NCI-H2171 treated with DMSO at 0.1 percent for 48 hours (cell line): Measurements from ENCODE around the gene ATP6V0E2.
"Not testable (repeated sequence)": the region's sequence is repeated elsewhere in the genome, so short reads cannot be mapped to it uniquely, and the experiment has no call there.

Experiments used
- DNase-seq: peaks from one replicate; lab custom pipeline; 2025; lab: John Stamatoyannopoulos, UW

The ATP6V0E2 gene

GRCh38 chr7:149873074-149873969, at the start of gene ATP6V0E2:
Gene ATP6V0E2 (plus strand): TSS chr7:149873969. CDS start chr7:149874066, 97 bp downstream.
- peak; percentile 94 for DNase-seq

DNA sequence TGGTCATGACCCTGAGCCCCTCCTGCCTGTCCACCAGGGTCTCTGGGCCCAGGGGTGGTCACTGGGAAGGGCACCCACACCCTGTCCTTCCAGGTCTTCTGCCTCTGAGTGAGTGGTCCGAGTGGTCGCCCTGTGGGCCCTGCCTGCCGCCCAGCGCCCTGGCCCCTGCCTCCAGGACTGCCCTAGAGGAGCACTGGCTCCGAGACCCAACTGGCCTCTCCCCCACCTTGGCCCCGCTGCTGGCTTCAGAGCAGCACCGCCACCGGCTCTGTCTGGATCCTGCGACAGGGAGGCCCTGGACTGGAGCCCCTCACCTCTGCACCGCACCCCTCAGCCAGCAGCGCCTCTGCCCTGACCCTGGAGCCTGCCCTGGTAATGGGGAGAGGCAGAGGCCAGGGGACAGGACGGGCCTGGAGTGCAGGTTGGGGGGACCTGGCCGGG, 49.4 kb upstream of the ATP6V0E2 start:
- DNase-seq, result no peak

GRCh38 chr7:149824748-149825566, 48.8 kb upstream of the ATP6V0E2 start:
- DNase-seq, result no peak

GRCh38 chr7:149825567-149826343, 48.0 kb upstream of the ATP6V0E2 start:
- DNase-seq, result no peak

DNA sequence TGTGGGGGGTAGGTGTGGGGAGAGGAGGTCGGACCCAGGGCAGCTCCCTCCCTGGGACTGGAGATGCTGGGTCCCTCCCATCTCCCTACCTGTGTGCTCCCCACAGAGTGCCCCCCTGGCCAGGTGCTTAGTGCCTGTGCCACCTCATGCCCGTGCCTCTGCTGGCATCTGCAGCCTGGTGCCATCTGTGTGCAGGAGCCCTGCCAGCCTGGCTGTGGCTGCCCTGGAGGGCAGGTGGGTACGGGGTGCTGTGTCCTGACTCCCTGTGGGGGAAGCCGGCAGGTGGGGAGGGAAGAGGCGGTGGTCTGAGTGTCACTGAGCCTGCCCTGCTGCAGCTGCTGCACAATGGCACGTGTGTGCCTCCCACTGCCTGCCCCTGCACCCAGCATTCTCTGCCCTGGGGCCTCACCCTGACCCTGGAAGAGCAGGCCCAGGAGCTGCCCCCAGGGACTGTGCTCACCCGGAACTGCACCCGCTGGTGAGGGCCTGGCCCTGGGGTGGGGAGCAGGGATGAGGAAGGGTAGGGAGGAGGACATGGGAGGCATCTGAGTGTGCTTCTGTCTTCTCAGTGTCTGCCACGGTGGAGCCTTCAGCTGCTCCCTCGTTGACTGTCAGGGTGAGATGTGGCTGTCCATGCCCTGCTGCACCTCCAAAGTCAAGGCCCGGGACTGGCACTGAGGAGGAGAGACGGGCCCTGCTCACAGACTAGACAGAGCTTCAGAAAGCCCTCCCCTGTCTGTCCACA, 47.3 kb upstream of the ATP6V0E2 start:
- peak; percentile 55 for DNase-seq

DNA sequence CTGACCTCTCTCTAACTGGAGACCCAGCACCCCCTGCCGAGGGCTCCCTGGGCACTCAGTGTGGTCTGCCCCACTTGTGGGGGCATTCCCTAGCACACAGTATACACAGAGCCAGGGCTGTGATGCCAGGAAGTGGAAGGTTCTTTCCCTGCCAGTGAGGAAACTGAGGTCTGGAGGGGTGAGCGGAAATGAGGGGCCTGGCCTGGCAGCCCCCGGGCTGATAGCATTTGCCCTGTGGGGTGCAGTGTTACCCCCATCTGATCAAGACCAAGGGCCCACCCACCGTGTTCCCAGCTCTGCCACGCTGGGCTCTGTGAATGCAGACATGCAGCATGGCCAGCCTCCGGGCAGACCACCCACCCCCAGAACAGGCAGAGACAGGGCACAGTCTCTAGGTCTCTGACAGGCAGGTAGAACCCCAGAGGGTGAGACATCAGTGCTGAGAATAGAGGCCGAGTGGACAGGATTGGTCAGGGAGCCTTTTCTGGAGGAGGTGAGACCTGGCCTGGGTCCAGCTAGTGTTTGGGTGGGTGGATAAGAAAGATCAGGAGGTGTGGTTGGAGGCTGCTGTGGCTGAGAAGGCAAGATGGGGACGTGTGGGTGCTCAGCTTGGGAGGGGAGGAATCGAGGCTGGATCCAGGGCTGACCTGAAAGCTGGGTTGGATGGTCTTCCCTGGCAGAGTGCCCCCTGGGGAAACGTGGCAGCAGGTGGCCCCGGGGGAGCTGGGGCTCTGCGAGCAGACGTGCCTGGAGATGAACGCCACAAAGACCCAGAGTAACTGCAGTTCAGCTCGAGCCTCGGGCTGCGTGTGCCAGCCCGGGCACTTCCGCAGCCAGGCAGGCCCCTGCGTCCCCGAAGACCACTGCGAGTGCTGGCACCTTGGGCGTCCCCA, 46.4 kb upstream of the ATP6V0E2 start:
- DNase-seq, result no peak

- no peak for DNase-seq
Observed at GRCh38 chr7:149828357-149829309, 45.1 kb upstream of the ATP6V0E2 start.

DNA sequence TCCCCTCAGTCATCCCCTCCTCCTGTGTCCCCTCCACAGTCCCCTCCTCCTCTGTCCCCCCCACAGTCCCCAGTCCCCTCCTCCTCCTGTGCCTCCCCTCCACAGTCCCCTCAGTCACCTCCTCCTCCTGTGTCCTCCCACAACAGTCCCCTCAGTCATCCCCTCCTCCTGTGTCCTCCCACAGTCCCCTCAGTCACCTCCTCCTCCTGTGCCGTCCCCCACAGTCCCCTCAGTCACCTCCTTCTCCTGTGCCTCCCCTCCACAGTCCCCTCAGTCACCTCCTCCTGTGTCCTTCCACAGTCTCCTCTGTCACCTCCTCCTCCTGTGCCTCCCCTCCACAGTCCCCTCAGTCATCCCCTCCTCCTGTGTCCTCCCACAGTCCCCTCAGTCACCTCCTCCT, 43.2 kb upstream of the ATP6V0E2 start:
- not testable (repeated sequence) for DNase-seq

DNA sequence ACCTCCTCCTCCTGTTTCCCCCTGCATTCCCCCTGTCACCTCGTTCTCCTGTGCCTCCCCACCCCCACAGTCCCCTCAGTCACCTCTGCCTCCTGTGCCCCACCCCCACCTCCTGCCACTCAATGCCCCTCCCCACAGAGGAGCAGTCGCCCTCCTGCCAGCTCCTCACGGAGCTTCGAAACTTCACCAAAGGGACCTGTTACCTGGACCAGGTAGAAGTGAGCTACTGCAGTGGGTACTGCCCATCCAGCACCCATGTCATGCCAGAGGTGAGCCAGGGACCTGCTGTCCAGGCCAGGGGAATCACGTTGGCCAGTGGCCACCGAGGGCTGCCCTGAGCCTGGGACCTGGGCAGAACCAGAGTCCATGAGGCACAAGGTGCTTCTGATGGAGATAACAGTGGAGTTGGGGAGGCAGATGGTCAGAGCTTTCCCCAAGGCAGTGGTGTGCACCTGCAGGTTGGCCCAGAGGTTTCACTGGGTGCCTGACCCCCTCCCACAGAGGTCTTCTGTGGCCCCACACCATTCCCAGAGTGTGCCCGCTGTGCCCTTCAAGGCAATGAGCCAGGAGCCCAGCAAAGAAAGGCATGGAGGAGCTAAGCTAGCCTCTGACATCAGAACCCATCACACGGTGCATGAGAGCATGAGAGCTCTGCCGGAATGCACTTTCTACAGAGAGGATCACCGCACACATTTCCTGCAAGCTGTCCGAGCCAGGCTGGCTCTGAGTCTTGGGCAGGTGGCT, 42.6 kb upstream of the ATP6V0E2 start:
- no peak for DNase-seq

DNA sequence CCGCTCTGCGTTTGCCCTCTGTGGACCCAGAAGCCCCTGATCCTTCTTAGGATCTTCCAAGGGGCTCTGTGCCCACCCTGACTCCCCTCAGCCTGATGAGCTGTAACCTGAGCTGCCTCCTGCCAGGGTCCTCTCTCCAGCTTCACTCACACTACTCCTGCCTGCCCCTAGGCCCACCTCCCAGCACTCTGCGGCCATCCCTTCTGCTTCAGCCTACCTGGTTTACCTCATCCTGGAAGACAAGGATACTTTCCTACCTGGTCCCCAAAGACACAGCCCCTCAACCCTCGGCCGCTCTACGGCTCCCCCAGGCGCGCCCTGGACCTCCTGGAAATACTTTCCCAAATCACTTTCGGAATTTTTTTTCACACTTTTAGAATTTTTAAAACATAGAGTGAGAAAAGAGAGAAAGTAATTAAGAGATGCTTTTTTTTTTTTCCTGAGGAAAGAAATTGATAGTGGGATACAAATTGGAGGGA, 42.0 kb upstream of the ATP6V0E2 start:
- DNase-seq, result no peak

GRCh38 chr7:149832332-149833041, 41.3 kb upstream of the ATP6V0E2 start:
- no peak for DNase-seq

- no peak for DNase-seq
Observed at GRCh38 chr7:149833495-149834130, 40.2 kb upstream of the ATP6V0E2 start.

DNA sequence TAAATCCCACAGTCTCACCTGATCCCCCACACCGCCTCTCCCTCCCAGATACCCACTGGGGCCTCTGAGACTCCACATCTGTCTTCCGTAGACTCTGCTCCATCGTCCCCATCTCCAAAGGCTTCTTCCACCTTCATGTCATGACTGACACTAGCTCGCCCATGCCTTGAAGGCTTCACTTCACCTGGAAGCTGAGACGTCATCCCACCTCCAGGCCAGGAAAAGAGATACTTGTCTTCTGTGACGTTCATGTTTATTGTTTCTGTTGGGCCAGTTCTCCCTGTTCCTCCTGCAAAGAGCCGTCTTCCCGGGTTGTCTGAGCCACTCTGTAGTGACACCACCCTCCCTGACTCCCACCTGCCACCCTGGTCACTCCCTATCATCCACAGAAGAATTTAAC, 39.2 kb upstream of the ATP6V0E2 start:
- no peak for DNase-seq

DNA sequence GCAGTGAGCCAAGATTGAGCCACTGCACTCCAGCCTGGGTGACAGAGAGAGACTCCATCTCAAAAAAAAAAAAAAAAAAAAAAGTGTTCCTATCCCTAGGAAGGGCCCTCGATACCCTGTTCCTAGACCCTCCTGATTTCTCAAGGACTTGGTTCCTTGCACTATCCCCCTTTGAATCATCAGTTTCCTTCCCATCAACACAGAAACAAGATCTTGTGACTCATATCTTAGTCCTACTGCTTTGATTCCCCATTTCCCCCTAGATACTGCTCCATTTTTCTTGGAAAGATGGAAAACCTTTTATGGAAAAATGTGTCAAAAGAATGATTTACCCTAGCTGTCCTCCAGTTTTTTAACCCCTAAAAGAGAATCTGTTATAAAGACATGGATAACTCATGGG, 37.3 kb upstream of the ATP6V0E2 start:
- no peak for DNase-seq

DNA sequence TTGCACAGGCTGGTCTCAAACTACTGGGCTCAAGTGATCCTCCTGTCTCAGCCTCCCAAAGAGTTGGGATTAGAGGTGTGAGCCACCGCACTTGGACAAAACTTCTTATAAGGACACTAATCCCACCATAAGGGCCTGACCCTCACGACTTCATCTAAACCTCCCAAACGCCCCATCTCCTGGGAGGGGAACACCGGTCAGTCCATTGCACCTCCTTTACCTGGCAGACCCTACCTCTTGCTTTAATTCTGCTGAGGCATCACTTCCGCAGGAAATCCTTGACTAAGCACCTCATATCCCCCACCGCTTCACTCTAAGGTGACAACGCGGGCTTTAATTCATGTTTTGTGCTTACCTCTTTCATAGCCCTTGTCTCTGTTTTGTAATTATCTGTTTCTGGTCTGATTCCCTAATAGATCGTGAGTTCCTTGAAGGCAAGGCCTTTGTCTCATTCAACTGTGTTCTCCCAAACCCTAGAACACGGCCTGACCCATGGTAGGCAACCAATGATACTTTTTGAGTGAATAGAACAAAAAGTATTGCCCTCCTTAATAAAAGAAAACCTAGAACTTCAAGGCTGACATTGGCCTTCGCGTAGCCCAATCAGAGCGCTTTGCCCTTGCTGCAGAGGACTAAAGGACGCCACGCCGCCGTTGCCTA, 36.1 kb upstream of the ATP6V0E2 start:
- no peak for DNase-seq

- peak; percentile 98 for DNase-seq
Observed at GRCh38 chr7:149838224-149838991, 35.4 kb upstream of the ATP6V0E2 start, which contains the start of gene ZNF862. Gene ZNF862 (plus strand): TSS chr7:149838375. CDS start chr7:149838612, 237 bp downstream.
